ENCODE results near the gene ANKRD34C.
A peak's percentile ranks its signal among the peaks of the same experiment; 100 is the strongest.
"Not testable (repeated sequence)": the region's sequence is repeated elsewhere in the genome, so short reads cannot be mapped to it uniquely, and the experiment has no call there.

The ANKRD34C gene

DNA sequence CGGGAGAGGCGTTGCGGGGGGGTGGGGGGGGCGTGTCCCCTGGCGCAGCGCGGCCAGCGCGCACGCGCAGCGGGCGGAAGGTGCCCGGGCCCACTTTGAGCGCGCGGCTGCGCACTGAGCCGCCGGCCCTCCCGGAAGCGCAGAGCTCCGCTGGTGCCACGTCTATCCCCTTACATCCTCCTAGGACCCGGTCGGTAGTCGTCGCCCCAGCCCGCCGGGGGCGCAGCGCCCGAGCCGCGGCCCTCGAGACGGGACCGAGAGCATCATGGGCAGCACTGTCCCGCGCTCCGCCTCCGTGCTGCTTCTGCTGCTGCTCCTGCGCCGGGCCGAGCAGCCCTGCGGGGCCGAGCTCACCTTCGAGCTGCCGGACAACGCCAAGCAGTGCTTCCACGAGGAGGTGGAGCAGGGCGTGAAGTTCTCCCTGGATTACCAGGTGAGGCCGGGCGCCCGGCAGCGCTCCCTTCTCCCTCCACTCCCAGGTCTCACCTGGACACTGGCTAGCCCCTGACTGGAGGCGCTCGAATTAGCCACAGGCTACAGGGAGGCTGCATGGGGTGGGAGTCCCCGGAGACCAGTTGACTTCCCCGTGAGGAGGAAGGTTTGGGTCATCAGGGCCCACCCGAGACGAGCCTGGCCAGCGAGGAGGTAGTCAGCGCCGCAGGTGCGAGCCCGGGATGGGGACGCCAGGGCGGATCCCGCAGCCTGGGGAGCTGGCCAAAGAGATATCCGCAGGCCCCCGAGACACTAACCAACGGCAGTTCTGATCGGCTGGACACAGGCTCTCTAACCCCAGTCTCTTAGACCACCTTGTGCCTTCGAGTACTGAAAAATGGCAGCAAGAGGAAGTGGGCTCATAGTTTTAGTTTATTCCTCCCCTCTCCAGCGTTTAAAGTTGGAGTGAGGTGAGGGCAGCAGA is 28.7 kb downstream of the ANKRD34C start, which contains the start of gene TMED3:
Gene TMED3 (plus strand): TSS at position 128 of the 916 bp plus-strand sequence. CDS start 138 bp downstream, at position 266.
- peak; percentile 63 to 71 for DNase-seq (ENCODE audit: low read depth in 1 of 2, low spot score in 1 of 2)

DNA sequence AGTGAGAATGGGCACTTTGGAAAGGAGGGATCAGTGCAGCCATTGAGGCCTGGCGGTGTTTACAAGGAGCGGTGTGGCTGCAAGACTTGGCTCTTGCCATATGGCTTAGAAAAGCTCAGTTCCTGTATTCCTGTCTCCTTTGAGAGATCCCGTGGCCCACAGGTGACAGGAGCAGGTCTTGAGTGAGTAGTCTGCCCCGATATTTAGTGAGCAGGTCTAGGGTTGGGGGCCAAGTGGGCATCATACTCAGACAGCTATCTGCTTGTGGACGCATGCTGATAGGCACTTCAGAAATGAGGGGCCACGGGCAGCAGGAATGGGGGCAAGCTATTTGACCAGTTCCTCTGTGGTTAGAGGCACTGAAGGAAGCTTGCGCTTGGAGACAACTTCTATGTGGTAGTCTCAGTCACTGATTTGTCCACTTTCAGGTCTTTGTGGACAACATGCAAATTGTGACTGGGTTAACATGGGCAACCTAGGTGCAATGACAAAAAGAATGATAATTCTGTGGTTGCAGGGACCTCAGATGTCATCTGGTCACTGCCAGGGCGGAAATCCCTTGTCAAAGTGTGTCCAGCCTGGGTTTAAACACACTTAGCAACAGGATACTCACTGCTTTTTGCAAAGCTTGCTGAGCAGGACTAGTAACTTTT is 29.5 kb downstream of the ANKRD34C start:
- no peak for DNase-seq (ENCODE audit: low read depth in 1 of 2, low spot score in 1 of 2)

DNA sequence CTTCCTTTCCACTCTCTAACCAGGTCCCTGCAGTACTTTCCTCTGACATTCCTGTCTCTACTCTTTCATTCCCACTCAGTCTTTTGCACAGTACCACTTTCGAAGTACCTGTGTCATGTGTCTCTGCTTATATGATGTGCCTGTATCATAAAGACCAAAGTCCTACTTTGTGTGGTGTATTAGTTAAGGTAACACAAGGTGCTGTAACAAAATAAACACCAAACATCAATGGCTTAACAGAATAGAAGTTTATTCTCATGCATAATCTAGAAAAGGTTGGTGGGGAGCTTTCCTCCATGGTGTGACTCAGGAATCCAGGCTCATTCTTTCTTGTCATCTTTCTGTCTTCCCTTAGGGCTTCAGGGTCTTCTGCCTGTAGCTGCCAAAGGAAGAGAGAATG is 31.7 kb downstream of the ANKRD34C start:
- DNase-seq (ENCODE audit: low read depth in 1 of 2, low spot score in 1 of 2) = no peak

DNA sequence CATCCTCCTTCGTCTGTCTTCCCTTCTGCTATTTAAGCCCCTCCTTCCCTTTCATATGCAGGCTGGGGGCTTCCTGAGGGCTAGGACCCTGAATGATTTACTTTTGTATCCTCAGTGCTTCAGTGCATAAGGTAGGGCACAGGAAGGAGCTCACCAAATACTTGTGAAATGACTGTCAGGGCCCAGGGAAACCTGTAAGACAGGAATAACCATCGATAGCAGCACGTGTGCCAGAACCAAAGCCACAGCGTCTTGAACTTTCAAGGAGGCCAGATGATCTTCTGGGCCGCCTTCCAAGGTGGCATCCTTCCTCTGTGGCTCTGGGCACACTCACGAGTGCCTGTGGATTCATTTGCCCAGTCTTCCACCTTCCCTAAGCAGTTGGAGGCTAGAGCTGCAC is 32.3 kb downstream of the ANKRD34C start:
- DNase-seq (ENCODE audit: low read depth in 1 of 2, low spot score in 1 of 2) = no peak

DNA sequence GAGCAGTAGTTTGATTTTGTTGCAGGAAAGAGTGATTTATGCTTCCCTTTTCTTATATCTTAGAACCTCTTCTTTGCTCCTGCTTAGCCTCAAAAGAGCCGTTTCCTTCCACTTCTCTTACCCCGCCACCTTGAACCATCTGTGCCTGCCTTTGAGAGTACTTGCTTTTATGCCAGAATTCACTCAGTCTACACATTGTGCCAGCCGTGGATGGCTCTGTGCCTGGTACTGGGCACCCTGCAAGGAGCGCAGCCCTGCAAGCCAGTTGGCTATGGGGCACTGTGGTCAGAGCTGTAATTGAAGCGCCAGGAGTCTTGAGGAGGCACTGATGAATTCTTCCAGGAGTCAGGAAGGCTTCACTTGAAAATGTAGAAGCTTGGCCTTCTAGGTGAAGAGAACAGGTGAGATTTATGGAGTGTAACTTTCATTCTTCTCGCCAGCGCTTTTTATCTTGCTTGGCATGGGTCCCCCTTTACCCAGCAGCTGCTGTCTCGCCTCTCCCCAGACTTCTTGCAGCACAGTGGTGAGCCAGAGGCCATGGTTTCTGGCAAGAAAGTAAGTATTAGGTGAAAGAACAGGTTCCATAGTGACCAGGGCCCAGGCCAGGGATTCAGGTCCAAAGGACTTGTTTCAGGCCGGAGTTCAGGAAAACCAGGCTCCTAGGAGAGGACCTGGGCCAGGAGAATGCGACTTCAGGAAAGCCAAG is 33.3 kb downstream of the ANKRD34C start:
- no peak for DNase-seq (ENCODE audit: low read depth in 1 of 2, low spot score in 1 of 2)

DNA sequence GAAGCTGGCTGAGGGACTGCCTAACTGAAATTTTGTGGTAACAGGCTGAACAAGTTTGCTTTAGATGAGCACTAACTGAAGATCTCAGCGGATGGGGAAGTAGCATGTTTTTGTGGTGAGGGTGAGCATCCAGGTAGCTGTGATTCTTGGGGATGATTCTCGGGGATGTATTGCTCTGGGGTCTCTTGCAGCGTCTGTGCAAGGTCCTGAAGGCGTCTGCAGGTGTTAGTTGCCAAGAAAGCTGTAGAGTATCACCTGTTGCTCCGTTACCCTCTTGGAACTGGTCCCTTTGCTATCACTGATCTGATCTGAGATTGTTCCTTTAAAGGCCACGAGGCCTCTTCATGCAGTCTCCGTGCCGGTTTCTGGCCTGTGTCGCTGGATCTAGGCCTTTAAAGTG is 34.3 kb downstream of the ANKRD34C start:
- DNase-seq (ENCODE audit: low read depth in 1 of 2, low spot score in 1 of 2) = no peak

DNA sequence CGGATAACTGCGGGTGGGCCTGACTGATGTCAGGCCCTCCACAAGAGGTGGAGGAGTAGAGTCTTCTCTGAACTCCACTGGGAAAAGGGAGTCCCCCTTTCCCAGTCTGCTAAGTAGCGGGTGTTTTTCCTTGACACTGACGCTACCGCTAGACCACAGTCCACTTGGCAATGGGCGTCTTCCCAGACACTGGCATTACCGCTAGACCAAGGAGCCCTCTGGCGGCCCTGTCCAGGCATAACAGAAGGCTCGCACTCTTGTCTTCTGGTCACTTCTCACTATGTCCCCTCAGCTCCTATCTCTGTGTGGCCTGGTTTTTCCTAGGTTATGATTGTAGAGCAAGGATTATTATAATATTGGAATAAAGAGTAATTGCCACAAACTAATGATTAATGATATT is 37.5 kb downstream of the ANKRD34C start:
- DNase-seq (ENCODE audit: low read depth in 1 of 2, low spot score in 1 of 2) = not testable (repeated sequence)

DNA sequence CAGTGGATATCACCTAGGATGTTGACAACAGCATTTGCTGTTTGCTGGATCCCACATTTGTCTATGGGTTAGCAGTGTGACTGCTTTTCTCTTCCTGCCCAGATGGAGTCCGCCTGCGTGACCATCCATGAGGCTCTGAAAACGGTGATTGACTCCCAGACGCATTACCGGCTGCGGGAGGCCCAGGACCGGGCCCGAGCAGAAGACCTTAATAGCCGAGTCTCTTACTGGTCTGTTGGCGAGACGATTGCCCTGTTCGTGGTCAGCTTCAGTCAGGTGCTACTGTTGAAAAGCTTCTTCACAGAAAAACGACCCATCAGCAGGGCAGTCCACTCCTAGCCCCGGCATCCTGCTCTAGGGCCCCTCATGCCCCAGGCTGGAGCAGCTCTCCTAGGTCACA is 39.4 kb downstream of the ANKRD34C start:
- no peak for DNase-seq (ENCODE audit: low read depth in 1 of 2, low spot score in 1 of 2)

DNA sequence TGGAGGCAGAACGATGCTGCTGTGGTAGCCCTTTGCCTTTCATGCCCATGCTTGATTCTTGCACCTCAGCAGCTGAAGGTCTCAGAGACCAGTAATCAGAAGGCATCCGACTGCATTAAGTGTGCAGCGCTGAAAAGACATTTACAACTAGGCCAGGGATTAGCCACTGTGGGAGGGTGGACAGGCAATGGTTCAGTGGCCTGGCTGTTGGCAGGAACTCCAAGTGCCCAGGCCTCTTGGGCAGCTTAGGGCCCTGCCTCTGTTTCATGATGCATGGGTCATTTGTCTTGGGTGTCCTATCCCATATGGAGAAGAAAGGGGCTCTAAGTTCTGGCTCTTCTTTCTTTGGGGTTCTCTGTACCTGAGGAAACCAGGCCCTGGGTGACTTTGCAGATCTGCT is 39.8 kb downstream of the ANKRD34C start:
- no peak for DNase-seq (ENCODE audit: low read depth in 1 of 2, low spot score in 1 of 2)

DNA sequence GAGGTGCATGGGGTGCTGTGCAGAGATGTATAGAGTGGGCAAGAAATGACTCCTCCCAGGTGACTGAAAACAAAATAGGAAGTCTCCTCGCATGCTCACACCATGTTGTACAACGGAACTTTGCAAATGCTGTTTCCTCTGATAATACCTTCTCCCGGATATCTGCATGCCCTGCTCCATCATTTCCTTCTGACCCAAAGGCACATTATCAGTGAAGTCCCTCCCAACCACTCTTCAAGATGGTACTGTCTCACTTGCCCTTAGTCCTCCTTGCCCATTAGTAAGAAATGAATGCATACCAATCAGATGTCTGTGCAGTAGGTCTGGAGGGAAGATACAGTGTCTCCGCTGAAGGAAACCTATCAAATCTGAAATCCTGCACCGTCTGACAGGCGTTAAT is 40.4 kb downstream of the ANKRD34C start:
- DNase-seq (ENCODE audit: low read depth in 1 of 2, low spot score in 1 of 2) = no peak

DNA sequence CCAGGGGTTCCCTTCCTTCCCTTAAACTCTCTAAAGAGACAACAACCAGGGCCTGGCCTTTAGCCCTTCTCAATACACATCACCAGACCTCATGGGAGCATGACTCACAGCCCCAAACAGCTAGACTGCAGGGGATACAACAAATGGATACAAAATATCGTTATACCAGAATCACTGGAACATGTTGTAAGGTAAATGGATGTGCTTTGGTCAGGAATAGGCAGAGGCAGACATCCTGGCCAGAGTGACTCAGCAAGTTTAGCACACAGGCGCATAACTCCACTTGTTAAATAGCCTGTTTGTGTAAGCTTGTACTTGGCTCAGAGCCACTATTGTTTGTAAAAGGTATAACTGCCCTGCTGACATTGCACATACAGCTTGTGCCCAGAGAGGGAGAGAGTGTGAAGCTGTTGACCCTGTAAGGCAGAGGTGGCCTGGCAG is 46.7 kb downstream of the ANKRD34C start:
- DNase-seq (ENCODE audit: low read depth in 1 of 2, low spot score in 1 of 2) = no peak
